ENCODE measurements around the gene TMEM116.
"Not testable (repeated sequence)": the region's sequence is repeated elsewhere in the genome, so short reads cannot be mapped to it uniquely, and the experiment has no call there.

DNA sequence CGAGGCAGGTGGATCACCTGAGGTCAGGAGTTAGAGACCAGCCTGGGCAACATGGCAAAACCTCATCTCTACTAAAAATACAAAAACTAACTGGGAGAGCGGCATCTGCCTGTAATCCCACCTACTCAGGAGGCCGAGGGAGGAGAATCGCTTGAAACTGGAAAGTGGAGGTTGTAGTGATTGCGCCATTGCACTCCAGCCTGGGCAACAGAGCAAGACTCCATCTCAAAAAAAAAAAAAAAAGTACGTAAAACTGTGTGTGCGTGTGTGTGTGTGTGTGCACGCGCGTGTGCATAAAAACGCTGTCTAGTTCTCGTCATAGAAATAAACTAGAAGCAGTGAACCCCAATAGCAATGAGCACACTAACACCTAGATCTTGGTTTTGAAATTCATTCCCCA, 23.6 kb upstream of the TMEM116 start:
- TF ChIP-seq, protein P1, sequence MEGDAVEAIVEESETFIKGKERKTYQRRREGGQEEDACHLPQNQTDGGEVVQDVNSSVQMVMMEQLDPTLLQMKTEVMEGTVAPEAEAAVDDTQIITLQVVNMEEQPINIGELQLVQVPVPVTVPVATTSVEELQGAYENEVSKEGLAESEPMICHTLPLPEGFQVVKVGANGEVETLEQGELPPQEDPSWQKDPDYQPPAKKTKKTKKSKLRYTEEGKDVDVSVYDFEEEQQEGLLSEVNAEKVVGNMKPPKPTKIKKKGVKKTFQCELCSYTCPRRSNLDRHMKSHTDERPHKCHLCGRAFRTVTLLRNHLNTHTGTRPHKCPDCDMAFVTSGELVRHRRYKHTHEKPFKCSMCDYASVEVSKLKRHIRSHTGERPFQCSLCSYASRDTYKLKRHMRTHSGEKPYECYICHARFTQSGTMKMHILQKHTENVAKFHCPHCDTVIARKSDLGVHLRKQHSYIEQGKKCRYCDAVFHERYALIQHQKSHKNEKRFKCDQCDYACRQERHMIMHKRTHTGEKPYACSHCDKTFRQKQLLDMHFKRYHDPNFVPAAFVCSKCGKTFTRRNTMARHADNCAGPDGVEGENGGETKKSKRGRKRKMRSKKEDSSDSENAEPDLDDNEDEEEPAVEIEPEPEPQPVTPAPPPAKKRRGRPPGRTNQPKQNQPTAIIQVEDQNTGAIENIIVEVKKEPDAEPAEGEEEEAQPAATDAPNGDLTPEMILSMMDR (IDR thresholded peaks at IDR 0.05; ENCODE audit: low read depth, low read length) = not testable (repeated sequence)
- not testable (repeated sequence) for TF ChIP-seq EZH2phosphoT487 (IDR thresholded peaks at IDR 0.05; ENCODE audit: low read depth)

Data from OCI-LY3 (cell line).